Measurements from ENCODE around the gene ATP5F1D. TPM values are rescaled to one million over a fixed set of nuclear protein-coding genes. Genes with fewer than 3 reads are reported as not detected.
A peak's percentile ranks its signal among the peaks of the same experiment; 100 is the strongest.

The ATP5F1D gene
- total and polyA plus RNA-seq, 2 of the 13 experiments (the other 11 are each of a cell fraction or from before 2014, with no cell fraction given) = 39.4 to 78.7 TPM

DNA sequence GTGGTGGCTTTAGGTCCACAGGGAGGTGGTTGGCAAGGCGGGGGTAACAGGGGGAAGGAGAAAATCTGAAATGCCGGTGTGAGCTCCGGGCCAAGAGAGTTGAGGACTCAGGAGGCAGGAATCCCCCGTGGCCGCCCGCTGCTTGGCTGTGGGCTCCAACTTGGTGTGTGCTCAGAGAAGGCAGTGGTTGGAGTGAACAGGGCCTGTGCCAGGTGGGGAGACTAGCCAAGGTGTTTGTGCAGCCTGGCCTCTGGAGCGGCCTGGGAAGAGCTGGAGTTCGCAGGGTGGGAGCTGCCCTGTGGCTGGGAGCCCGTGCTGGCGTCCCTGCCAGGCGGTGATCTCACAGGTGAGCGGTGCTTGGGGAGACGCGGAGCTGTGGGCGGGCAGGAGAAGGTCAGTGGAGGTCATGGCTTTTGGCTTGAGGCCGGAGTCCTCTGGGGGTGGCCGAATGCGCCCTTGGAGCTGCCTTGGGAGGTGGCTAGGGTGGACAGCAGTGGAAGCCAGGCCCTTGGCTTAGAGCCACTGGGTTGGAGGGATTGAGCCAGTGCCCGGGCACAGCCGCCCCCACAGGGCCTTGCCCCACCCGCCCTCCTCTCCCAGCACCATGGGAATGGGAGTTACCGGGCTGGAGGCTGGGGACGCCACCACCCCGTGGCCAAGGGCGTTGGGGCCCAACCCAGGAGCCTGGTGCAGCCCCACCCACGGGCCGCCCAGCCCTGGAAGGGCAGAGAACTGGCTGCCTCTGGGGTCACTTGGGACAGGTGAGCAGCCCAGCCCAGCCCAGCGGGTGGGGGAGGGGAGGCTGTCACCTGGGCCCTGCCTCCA lies 20.5 kb downstream of the ATP5F1D start (continued):
- no peak for TF ChIP-seq NFRKB (IDR thresholded peaks at IDR 0.05)
- 0 out of 2 replicates have a peak, but pooled peaks have one; percentile 21 for TF ChIP-seq ZNF558 (CRISPR knock-in tag; IDR thresholded peaks at IDR 0.05; ENCODE audit: borderline replicate concordance)
- TF ChIP-seq, protein P1, sequence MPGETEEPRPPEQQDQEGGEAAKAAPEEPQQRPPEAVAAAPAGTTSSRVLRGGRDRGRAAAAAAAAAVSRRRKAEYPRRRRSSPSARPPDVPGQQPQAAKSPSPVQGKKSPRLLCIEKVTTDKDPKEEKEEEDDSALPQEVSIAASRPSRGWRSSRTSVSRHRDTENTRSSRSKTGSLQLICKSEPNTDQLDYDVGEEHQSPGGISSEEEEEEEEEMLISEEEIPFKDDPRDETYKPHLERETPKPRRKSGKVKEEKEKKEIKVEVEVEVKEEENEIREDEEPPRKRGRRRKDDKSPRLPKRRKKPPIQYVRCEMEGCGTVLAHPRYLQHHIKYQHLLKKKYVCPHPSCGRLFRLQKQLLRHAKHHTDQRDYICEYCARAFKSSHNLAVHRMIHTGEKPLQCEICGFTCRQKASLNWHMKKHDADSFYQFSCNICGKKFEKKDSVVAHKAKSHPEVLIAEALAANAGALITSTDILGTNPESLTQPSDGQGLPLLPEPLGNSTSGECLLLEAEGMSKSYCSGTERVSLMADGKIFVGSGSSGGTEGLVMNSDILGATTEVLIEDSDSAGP (CRISPR knock-in tag; IDR thresholded peaks at IDR 0.05; ENCODE audit: borderline replicate concordance) = peak; percentile 16; the same call in 1 of the 2 replicates
- TF ChIP-seq ZNF333 (CRISPR knock-in tag; IDR thresholded peaks at IDR 0.05; ENCODE audit: borderline replicate concordance) = no peak
- TF ChIP-seq, protein P2, sequence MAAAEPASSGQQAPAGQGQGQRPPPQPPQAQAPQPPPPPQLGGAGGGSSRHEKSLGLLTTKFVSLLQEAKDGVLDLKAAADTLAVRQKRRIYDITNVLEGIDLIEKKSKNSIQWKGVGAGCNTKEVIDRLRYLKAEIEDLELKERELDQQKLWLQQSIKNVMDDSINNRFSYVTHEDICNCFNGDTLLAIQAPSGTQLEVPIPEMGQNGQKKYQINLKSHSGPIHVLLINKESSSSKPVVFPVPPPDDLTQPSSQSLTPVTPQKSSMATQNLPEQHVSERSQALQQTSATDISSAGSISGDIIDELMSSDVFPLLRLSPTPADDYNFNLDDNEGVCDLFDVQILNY (CRISPR knock-in tag; conservative IDR thresholded peaks at IDR 0.05) = no peak
- TF ChIP-seq, protein P3, sequence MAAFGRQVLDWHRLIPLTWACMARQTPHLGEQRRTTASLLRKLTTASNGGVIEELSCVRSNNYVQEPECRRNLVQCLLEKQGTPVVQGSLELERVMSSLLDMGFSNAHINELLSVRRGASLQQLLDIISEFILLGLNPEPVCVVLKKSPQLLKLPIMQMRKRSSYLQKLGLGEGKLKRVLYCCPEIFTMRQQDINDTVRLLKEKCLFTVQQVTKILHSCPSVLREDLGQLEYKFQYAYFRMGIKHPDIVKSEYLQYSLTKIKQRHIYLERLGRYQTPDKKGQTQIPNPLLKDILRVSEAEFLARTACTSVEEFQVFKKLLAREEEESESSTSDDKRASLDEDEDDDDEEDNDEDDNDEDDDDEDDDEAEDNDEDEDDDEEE (CRISPR knock-in tag; IDR thresholded peaks at IDR 0.05) = no peak
- no peak for TF ChIP-seq PRPF4 (IDR thresholded peaks at IDR 0.05; ENCODE audit: low read depth, low read length, poor library complexity, severe bottlenecking)
- no peak for TF ChIP-seq ZNF720 (CRISPR knock-in tag; IDR thresholded peaks at IDR 0.05)
- peak in 1 of 2 experiments; percentile 58; a peak in 2 of 4 replicates for TF ChIP-seq POLR2A (IDR thresholded peaks at IDR 0.05; ENCODE audit: insufficient read depth in 1 of 2, low read depth in 2 of 2, low read length in 2 of 2)
- no peak for TF ChIP-seq ZIK1 (CRISPR knock-in tag; IDR thresholded peaks at IDR 0.05; ENCODE audit: borderline replicate concordance, low read depth)
- TF ChIP-seq ZFYVE20 (CRISPR knock-in tag; IDR thresholded peaks at IDR 0.05; ENCODE audit: borderline replicate concordance, low read depth) = no peak
- TF ChIP-seq, protein P4, sequence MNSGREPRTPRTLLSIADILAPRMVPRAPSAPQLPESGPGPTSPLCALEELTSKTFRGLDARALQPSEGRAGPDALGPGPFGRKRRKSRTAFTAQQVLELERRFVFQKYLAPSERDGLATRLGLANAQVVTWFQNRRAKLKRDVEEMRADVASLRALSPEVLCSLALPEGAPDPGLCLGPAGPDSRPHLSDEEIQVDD (CRISPR knock-in tag; IDR thresholded peaks at IDR 0.05; ENCODE audit: borderline replicate concordance) = no peak
- TF ChIP-seq, protein P5, sequence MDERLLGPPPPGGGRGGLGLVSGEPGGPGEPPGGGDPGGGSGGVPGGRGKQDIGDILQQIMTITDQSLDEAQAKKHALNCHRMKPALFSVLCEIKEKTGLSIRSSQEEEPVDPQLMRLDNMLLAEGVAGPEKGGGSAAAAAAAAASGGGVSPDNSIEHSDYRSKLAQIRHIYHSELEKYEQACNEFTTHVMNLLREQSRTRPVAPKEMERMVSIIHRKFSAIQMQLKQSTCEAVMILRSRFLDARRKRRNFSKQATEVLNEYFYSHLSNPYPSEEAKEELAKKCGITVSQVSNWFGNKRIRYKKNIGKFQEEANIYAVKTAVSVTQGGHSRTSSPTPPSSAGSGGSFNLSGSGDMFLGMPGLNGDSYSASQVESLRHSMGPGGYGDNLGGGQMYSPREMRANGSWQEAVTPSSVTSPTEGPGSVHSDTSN (CRISPR knock-in tag; IDR thresholded peaks at IDR 0.05) = no peak
- no peak for TF ChIP-seq EHMT2 (IDR thresholded peaks at IDR 0.05; ENCODE audit: borderline replicate concordance, low read depth, low read length)
- TF ChIP-seq ZNF557 (CRISPR knock-in tag; IDR thresholded peaks at IDR 0.05) = no peak
- no peak for TF ChIP-seq FOXO1 (CRISPR knock-in tag; IDR thresholded peaks at IDR 0.05)
- no peak for TF ChIP-seq ZNF136 (CRISPR knock-in tag; IDR thresholded peaks at IDR 0.05; ENCODE audit: low read depth)
- peak; percentile 48; the same call in 1 of the 2 replicates for TF ChIP-seq ERF (CRISPR knock-in tag; IDR thresholded peaks at IDR 0.05)
- TF ChIP-seq, protein P6, sequence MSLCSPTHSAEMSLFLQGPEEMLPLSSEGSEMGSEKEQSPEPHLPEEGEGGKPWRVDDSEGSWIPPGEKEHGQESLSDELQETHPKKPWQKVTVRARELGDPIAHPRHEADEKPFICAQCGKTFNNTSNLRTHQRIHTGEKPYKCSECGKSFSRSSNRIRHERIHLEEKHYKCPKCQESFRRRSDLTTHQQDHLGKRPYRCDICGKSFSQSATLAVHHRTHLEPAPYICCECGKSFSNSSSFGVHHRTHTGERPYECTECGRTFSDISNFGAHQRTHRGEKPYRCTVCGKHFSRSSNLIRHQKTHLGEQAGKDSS (CRISPR knock-in tag; IDR thresholded peaks at IDR 0.05; ENCODE audit: borderline replicate concordance, low read depth) = no peak
- no peak for TF ChIP-seq KMT2B (CRISPR knock-in tag; IDR thresholded peaks at IDR 0.05)
- TF ChIP-seq GATAD2A (CRISPR knock-in tag; IDR thresholded peaks at IDR 0.05) = no peak
- TF ChIP-seq TCF7 (IDR thresholded peaks at IDR 0.05; ENCODE audit: low read depth) = no peak
- TF ChIP-seq MXI1 (IDR thresholded peaks at IDR 0.05; ENCODE audit: borderline replicate concordance, low read depth, low read length) = peak; percentile 31; the same call in 1 of the 3 replicates
- no peak for TF ChIP-seq ZFP1 (CRISPR knock-in tag; IDR thresholded peaks at IDR 0.05)
- TF ChIP-seq NPAS2 (CRISPR knock-in tag; IDR thresholded peaks at IDR 0.05; ENCODE audit: borderline replicate concordance) = peak; percentile 13; the same call in 1 of the 2 replicates

All from HepG2 (cell line).